Measurements from ENCODE around the gene TRABD2A.

The TRABD2A gene

DNA sequence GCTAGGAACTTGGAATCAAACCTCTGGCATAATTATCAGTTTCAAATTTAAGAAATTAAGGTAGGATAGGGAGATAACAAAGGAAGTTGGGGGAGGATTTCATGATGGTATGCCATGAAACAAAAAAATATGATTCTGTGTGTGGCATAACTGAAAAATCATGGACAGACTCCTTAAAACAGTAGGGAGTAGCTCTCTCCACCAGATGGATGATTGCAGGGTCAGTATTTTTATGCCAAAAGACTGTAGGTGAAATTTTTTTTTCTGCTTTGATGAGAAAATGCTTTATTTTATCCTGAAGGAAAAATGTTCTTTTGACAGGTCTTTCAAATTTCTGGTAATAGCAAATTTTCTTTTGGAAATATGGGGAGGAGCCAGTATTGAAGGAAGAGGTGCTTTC lies 94.3 kb downstream of the TRABD2A start:
- no peaks in the 10 kb centered on the region for H3K9me3 ChIP-seq (ENCODE audit: insufficient read depth, low read length, severe bottlenecking)
- no peaks in the 10 kb centered on the region for H4K20me1 ChIP-seq (ENCODE audit: insufficient read depth, low read length)
- H3K9ac ChIP-seq (ENCODE audit: low read depth, low read length): no peak overlapping the region
- no peak for DNase-seq
- H2AFZ ChIP-seq (ENCODE audit: low read depth, low read length): no peak overlapping the region
- H3K27me3 ChIP-seq (ENCODE audit: insufficient read depth, low read length, poor library complexity): no peaks in the 10 kb centered on the region
- TF ChIP-seq, protein P1, sequence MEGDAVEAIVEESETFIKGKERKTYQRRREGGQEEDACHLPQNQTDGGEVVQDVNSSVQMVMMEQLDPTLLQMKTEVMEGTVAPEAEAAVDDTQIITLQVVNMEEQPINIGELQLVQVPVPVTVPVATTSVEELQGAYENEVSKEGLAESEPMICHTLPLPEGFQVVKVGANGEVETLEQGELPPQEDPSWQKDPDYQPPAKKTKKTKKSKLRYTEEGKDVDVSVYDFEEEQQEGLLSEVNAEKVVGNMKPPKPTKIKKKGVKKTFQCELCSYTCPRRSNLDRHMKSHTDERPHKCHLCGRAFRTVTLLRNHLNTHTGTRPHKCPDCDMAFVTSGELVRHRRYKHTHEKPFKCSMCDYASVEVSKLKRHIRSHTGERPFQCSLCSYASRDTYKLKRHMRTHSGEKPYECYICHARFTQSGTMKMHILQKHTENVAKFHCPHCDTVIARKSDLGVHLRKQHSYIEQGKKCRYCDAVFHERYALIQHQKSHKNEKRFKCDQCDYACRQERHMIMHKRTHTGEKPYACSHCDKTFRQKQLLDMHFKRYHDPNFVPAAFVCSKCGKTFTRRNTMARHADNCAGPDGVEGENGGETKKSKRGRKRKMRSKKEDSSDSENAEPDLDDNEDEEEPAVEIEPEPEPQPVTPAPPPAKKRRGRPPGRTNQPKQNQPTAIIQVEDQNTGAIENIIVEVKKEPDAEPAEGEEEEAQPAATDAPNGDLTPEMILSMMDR (IDR thresholded peaks at IDR 0.05; ENCODE audit: borderline replicate concordance, extremely low read depth, low read length, poor library complexity, severe bottlenecking): no peak
- no peak for TF ChIP-seq EZH2 (IDR thresholded peaks at IDR 0.05; ENCODE audit: borderline replicate concordance, low read depth, low read length, severe bottlenecking)
- no peaks in the 10 kb centered on the region for H3K4me1 ChIP-seq (ENCODE audit: insufficient read depth, low read length)
- no peak for ATAC-seq (ENCODE audit: insufficient read depth, low read depth)
- H3K36me3 ChIP-seq (ENCODE audit: insufficient read depth, low read length): no peaks in the 10 kb centered on the region
- H3K79me2 ChIP-seq (ENCODE audit: insufficient read depth, low read length): no peaks in the 10 kb centered on the region
- no peak overlapping the region for H3K4me3 ChIP-seq (ENCODE audit: low read depth in 1 of 2, low read length in 2 of 2)
- no peak overlapping the region for H3K27ac ChIP-seq (ENCODE audit: low read length)
- no peak overlapping the region for H3K4me2 ChIP-seq (ENCODE audit: insufficient read depth, low read length)

DNA sequence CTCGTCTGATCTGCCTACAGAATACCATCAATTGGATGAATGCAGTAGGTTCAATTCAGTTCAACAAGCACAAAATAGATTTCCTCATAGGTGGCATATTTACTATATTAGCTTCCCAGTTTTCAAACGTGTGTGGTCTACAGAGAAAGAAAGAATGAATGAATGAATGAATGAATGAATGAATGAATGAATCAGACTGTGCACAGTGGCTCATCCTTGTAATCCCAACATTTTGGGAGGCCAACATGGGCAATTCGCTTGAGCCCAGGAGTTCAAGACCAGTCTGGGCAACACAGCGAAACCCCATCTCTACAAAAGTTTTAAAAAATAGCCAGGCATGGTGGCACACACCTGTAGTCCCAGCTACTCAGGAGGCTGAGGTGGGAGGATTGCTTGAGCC lies 94.9 kb downstream of the TRABD2A start:
- no peak for DNase-seq
- Histone ChIP-seq H3K9ac (ENCODE audit: low read depth, low read length) (no peak overlapping the region), H3K4me1 (ENCODE audit: insufficient read depth, low read length) (no peaks in the 10 kb centered on the region), H3K79me2 (ENCODE audit: insufficient read depth, low read length) (no peaks in the 10 kb centered on the region), H3K4me3 (ENCODE audit: low read depth in 1 of 2, low read length in 2 of 2) (no peak overlapping the region), H2AFZ (ENCODE audit: low read depth, low read length) (no peak overlapping the region), H3K27ac (ENCODE audit: low read length) (no peak overlapping the region), H4K20me1 (ENCODE audit: insufficient read depth, low read length) (no peaks in the 10 kb centered on the region), H3K4me2 (ENCODE audit: insufficient read depth, low read length) (no peak overlapping the region), H3K36me3 (ENCODE audit: insufficient read depth, low read length) (no peaks in the 10 kb centered on the region), H3K27me3 (ENCODE audit: insufficient read depth, low read length, poor library complexity) (no peaks in the 10 kb centered on the region), H3K9me3 (ENCODE audit: insufficient read depth, low read length, severe bottlenecking) (no peaks in the 10 kb centered on the region)
- ATAC-seq (ENCODE audit: insufficient read depth, low read depth): no peak
- no peak for TF ChIP-seq EZH2 (IDR thresholded peaks at IDR 0.05; ENCODE audit: borderline replicate concordance, low read depth, low read length, severe bottlenecking)
- TF ChIP-seq, protein P1 (IDR thresholded peaks at IDR 0.05; ENCODE audit: borderline replicate concordance, extremely low read depth, low read length, poor library complexity, severe bottlenecking): no peak

DNA sequence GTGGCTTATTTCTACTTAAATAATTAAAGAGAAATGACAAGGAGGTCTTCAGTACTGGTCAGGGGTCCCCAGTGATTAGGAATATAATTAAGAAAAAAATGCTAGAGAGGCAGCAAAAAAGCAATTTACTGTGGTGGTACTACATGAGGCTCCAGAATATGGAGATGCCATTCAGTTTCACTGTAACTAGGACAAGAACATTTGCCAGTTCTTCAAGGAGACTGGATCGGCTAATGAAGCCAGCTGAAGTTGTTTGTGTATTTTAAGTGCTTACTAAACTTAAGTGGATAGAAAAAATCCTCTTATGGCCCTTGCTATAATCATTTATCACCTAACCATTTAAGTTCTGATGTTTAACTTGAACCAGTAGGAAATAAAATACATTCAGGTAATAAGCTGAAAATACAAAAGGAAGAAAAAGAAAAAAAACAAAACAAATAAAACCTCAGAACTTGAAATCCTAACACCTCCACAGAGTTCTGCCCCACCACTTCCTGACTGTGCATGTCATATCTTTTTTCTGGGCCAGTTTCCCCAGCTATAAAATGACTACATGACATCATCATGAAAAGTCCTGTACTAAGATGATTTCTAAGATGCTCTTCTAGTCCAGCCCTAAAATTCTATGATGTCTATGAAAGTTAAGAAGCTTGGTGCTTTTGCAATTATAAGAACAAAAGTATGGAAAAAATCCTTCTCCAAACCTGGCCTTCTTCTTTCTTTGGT lies 98.0 kb downstream of the TRABD2A start:
- Histone ChIP-seq H3K4me3 (ENCODE audit: low read depth in 1 of 2, low read length in 2 of 2) (no peak overlapping the region), H4K20me1 (ENCODE audit: insufficient read depth, low read length) (no peaks in the 10 kb centered on the region), H3K4me2 (ENCODE audit: insufficient read depth, low read length) (no peak overlapping the region), H2AFZ (ENCODE audit: low read depth, low read length) (no peak overlapping the region), H3K9me3 (ENCODE audit: insufficient read depth, low read length, severe bottlenecking) (no peaks in the 10 kb centered on the region), H3K36me3 (ENCODE audit: insufficient read depth, low read length) (no peaks in the 10 kb centered on the region), H3K9ac (ENCODE audit: low read depth, low read length) (no peak overlapping the region), H3K27ac (ENCODE audit: low read length) (no peak overlapping the region), H3K79me2 (ENCODE audit: insufficient read depth, low read length) (no peaks in the 10 kb centered on the region), H3K27me3 (ENCODE audit: insufficient read depth, low read length, poor library complexity) (no peaks in the 10 kb centered on the region), H3K4me1 (ENCODE audit: insufficient read depth, low read length) (no peaks in the 10 kb centered on the region)
- TF ChIP-seq EZH2 (IDR thresholded peaks at IDR 0.05; ENCODE audit: borderline replicate concordance, low read depth, low read length, severe bottlenecking): no peak
- TF ChIP-seq, protein P1 (IDR thresholded peaks at IDR 0.05; ENCODE audit: borderline replicate concordance, extremely low read depth, low read length, poor library complexity, severe bottlenecking): no peak
- no peak for DNase-seq
- 0 out of 3 replicates have a peak, but pooled peaks have one; percentile 47 for ATAC-seq (ENCODE audit: insufficient read depth, low read depth)

All from DND-41 (cell line).